PFSK-1 (cell line): ENCODE measurements around the gene NFIB.

ENCODE experiments used
- FOXP2 ChIP-seq: optimal IDR thresholded peaks from 2 replicates; pipeline ENCODE3; 2011; ENCODE audit warnings: borderline replicate concordance, control low read depth, inconsistent platforms; ENCODE audit not compliant: insufficient read depth; ENCODE audit errors: extremely low read length, extremely low read depth
- POLR2AphosphoS5 ChIP-seq: IDR thresholded peaks from 2 replicates; pipeline ENCODE4 v1.6.1; 2012; ENCODE audit warnings: low read depth, mild to moderate bottlenecking, control low read depth, low read length, moderate library complexity
- REST ChIP-seq, 2 experiments: IDR thresholded peaks; 2 replicates each; pipeline versions ENCODE4 v1.6.1 to v1.8.0; 2011 to 2012; ENCODE audit warnings: low read depth in 2 of 2, low read length in 2 of 2, control low read depth in 1 of 2, inconsistent platforms in 1 of 2, mild to moderate bottlenecking in 1 of 2, moderate library complexity in 1 of 2; ENCODE audit not compliant: insufficient read depth in 1 of 2
- SIN3A ChIP-seq: IDR thresholded peaks from 2 replicates; pipeline ENCODE4 v1.6.1; 2012; ENCODE audit warnings: mild to moderate bottlenecking, low read length, moderate library complexity, borderline replicate concordance; ENCODE audit not compliant: insufficient read depth
- TAF1 ChIP-seq: IDR thresholded peaks from 2 replicates; pipeline ENCODE4 v1.6.1; 2012; ENCODE audit warnings: low read length, control low read depth, borderline replicate concordance; ENCODE audit not compliant: insufficient read depth

The NFIB gene

GRCh38 chr9:14303100-14303499 is 10.8 kb downstream of the NFIB start:
- TF ChIP-seq SIN3A (no peak), POLR2AphosphoS5 (no peak), FOXP2 (no peak), REST (IDR thresholded peaks at IDR 0.05; ENCODE audit: insufficient read depth in 1 of 2, low read depth in 2 of 2, low read length in 2 of 2) (no peak), TAF1 (no peak)

GRCh38 chr9:14302405-14302804 is 11.5 kb downstream of the NFIB start:
- TF ChIP-seq SIN3A (no peak), POLR2AphosphoS5 (no peak), TAF1 (no peak), FOXP2 (no peak), REST (IDR thresholded peaks at IDR 0.05; ENCODE audit: insufficient read depth in 1 of 2, low read depth in 2 of 2, low read length in 2 of 2) (no peak)

- TF ChIP-seq SIN3A (no peak), TAF1 (no peak), FOXP2 (no peak), REST (IDR thresholded peaks at IDR 0.05; ENCODE audit: insufficient read depth in 1 of 2, low read depth in 2 of 2, low read length in 2 of 2) (no peak), POLR2AphosphoS5 (no peak)
Measured at GRCh38 chr9:14301583-14302021, 12.3 kb downstream of the NFIB start.

GRCh38 chr9:14301006-14301405 is 12.9 kb downstream of the NFIB start:
- TF ChIP-seq REST (IDR thresholded peaks at IDR 0.05; ENCODE audit: insufficient read depth in 1 of 2, low read depth in 2 of 2, low read length in 2 of 2) (no peak), SIN3A (no peak), FOXP2 (no peak), POLR2AphosphoS5 (no peak), TAF1 (no peak)

GRCh38 chr9:14300588-14300987 is 13.4 kb downstream of the NFIB start:
- no peak for TF ChIP-seq FOXP2
- TF ChIP-seq SIN3A = no peak
- TF ChIP-seq POLR2AphosphoS5 = no peak
- TF ChIP-seq REST (IDR thresholded peaks at IDR 0.05; ENCODE audit: insufficient read depth in 1 of 2, low read depth in 2 of 2, low read length in 2 of 2) = no peak
- no peak for TF ChIP-seq TAF1
